BJ (cell line): ENCODE results near the gene CASP8AP2. TPM values are rescaled to one million over a fixed set of nuclear protein-coding genes. Genes with fewer than 3 reads are reported as not detected.

ENCODE experiments used
- CTCF ChIA-PET: fragments of 350-600 bp; formaldehyde crosslinking; extraction: SDS; loops from one replicate; lab custom pipeline; 2021; ENCODE audit warnings: antibody characterized with exemption, inconsistent platforms; lab: Yijun Ruan, JAX
- POLR2A ChIA-PET: fragments of 300-600 bp; sonication (Branson Sonifier 250); formaldehyde crosslinking; extraction: SDS; loops from one replicate; lab custom pipeline; 2021; ENCODE audit warnings: antibody characterized with exemption; lab: Charles Lee
- DNase-seq: peaks from one replicate; pipeline ENCODE4 v3.0.0-alpha.2; 2011; ENCODE audit warnings: low read depth
- H3K27me3 ChIP-seq: 2 replicates; pipeline ENCODE4 v1.6.0; 2011; ENCODE audit warnings: low read length; ENCODE audit not compliant: control insufficient read depth, insufficient read depth
- H3K36me3 ChIP-seq: 2 replicates; pipeline ENCODE4 v1.5.1; 2011; ENCODE audit warnings: low read length; ENCODE audit not compliant: control insufficient read depth, insufficient read depth
- H3K4me3 ChIP-seq: 2 replicates; pipeline ENCODE4 v1.5.1; 2011; ENCODE audit warnings: low read depth, mild to moderate bottlenecking, control low read depth, low read length
- polyA plus RNA-seq: library from polyadenylated mRNA; depleted of rRNA; stranded (reverse); fragments of >200 nt; gene quantifications from 2 replicates; pipeline ENCODE4 v1.2.3, GENCODE V29; 2011; rRNA removed
- small RNA-seq: library from RNA; depleted of rRNA; stranded (forward); fragments of <200 nt; gene quantifications from one replicate; pipeline ENCODE3, GENCODE V24; 2012; ENCODE audit warnings: low replicate concordance, low read depth; ENCODE audit not compliant: insufficient read length
- TF ChIP-seq, protein P1 (sequence below): IDR thresholded peaks from 2 replicates; pipeline ENCODE4 v1.5.1; 2011; ENCODE audit warnings: low read depth, mild to moderate bottlenecking, control low read depth, inconsistent platforms, low read length, moderate library complexity; ENCODE audit not compliant: insufficient read depth

The CASP8AP2 gene
- polyA plus RNA-seq, 1 experiment: 2.7 TPM

- ChIA-PET CTCF (no interaction called here), POLR2A (no interaction called here)
- Histone ChIP-seq H3K4me3 (no peak overlapping the region), H3K36me3 (no peaks in the 10 kb centered on the region), H3K27me3 (no peaks in the 10 kb centered on the region)
- TF ChIP-seq, protein P1, sequence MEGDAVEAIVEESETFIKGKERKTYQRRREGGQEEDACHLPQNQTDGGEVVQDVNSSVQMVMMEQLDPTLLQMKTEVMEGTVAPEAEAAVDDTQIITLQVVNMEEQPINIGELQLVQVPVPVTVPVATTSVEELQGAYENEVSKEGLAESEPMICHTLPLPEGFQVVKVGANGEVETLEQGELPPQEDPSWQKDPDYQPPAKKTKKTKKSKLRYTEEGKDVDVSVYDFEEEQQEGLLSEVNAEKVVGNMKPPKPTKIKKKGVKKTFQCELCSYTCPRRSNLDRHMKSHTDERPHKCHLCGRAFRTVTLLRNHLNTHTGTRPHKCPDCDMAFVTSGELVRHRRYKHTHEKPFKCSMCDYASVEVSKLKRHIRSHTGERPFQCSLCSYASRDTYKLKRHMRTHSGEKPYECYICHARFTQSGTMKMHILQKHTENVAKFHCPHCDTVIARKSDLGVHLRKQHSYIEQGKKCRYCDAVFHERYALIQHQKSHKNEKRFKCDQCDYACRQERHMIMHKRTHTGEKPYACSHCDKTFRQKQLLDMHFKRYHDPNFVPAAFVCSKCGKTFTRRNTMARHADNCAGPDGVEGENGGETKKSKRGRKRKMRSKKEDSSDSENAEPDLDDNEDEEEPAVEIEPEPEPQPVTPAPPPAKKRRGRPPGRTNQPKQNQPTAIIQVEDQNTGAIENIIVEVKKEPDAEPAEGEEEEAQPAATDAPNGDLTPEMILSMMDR: no peak
- no peak for DNase-seq
Observed at GRCh38 chr6:89910902-89911240, 81.2 kb downstream of the CASP8AP2 start.

GRCh38 chr6:89916136-89916920 lies 86.6 kb downstream of the CASP8AP2 start:
- no peaks in the 10 kb centered on the region for H3K27me3 ChIP-seq
- no peak overlapping the region for H3K4me3 ChIP-seq
- ChIA-PET POLR2A (no interaction called here), CTCF (no interaction called here)
- no peak for DNase-seq
- no peaks in the 10 kb centered on the region for H3K36me3 ChIP-seq
- TF ChIP-seq, protein P1: no peak

DNA sequence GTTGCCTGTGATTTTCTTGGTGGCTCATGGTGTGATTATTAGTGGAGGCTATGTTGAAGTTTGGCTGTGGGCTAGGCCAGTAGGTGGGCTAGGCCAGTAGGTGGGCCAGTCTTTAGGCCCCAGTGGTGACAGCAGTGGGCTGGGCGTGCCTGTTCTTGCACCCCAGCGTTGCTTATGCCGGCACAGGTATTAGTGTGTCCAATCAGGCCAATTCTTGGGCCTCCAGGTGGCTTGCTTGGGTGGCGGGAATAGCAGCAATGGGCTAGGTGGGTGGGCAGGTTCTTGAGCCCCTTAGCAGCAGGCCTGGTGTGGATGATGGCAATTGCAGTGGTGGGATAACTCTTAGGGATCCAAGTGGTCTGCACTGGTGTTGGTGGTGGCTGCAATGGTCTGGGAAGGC lies 87.5 kb downstream of the CASP8AP2 start:
- ChIA-PET CTCF (no interaction called here), POLR2A (no interaction called here)
- TF ChIP-seq, protein P1: no peak
- no peaks in the 10 kb centered on the region for H3K36me3 ChIP-seq
- DNase-seq: no peak
- no peaks in the 10 kb centered on the region for H3K27me3 ChIP-seq
- H3K4me3 ChIP-seq: no peak overlapping the region

GRCh38 chr6:89917801-89918366 lies 88.2 kb downstream of the CASP8AP2 start:
- DNase-seq: no peak
- TF ChIP-seq, protein P1: no peak
- no peak overlapping the region for H3K4me3 ChIP-seq
- CTCF ChIA-PET: no interaction called here
- POLR2A ChIA-PET: no interaction called here
- no peaks in the 10 kb centered on the region for H3K27me3 ChIP-seq
- H3K36me3 ChIP-seq: no peaks in the 10 kb centered on the region

Small RNA genes within 50 kb of the gene (small RNA-seq; reads per million reads assigned to genes)
- gene DNAJC19P6: not detected
- not detected for gene RF00019

Other genes with a start within 250 kb of the CASP8AP2 start
- gene LYRM2, start 191.1 kb upstream of the CASP8AP2 start, polyA plus RNA-seq: 15.3 and 35.2 TPM in 2 replicates
- 3.3 and 6.0 TPM in 2 replicates for gene MDN1, start 10.1 kb upstream of the CASP8AP2 start, polyA plus RNA-seq
- gene GJA10, start 64.6 kb downstream of the CASP8AP2 start, polyA plus RNA-seq: not detected in 2 replicates